Heart left ventricle (tissue), 16 donors: ENCODE measurements around the gene EIF4A3. TPM values are rescaled to one million over a fixed set of nuclear protein-coding genes. Genes with fewer than 3 reads are reported as not detected.

Experiments
- ATAC-seq, 4 donors: fragments of 200-7000 bp; cut with Tn5 transposase; one replicate each; pipeline ENCODE4 v1.9.1; 2020 to 2022; ENCODE audit warnings: moderate library complexity in 4 of 4, mild to moderate bottlenecking in 3 of 4, moderate number of reproducible peaks in 1 of 4
- DNase-seq, 5 donors: peaks; one replicate each; pipeline ENCODE4 v3.0.0-alpha.2; 2020
- H3K27ac ChIP-seq, 12 donors: fragments of 200-600 bp; sonication (generic) in 4 of 12; one replicate each; pipeline versions ENCODE4 v1.5.0 to v1.8.0; 2016 to 2022; ENCODE audit warnings: mild to moderate bottlenecking in 2 of 12
- H3K27me3 ChIP-seq, 9 donors: fragments of 200-600 bp; sonication (generic) in 2 of 9; one replicate each; pipeline versions ENCODE4 v1.5.1 to v1.8.0; 2016 to 2022; ENCODE audit warnings: mild to moderate bottlenecking in 3 of 9
- H3K36me3 ChIP-seq, 9 donors: fragments of 200-600 bp; sonication (generic) in 2 of 9; one replicate each; pipeline versions ENCODE4 v1.5.0 to v1.8.0; 2018 to 2022; ENCODE audit warnings: mild to moderate bottlenecking in 2 of 9
- H3K4me1 ChIP-seq, 12 donors: fragments of 200-600 bp; sonication (generic) in 4 of 12; one replicate each; pipeline versions ENCODE4 v1.5.0 to v1.8.0; 2016 to 2022; ENCODE audit warnings: mild to moderate bottlenecking in 3 of 12
- H3K4me3 ChIP-seq, 12 donors: fragments of 200-600 bp; sonication (generic) in 4 of 12; one replicate each; pipeline versions ENCODE4 v1.5.0 to v1.8.0; 2017 to 2022; ENCODE audit warnings: mild to moderate bottlenecking in 9 of 12, moderate library complexity in 4 of 12
- H3K9me3 ChIP-seq, 12 donors: fragments of 200-600 bp; sonication (generic) in 4 of 12; one replicate each; pipeline versions ENCODE4 v1.5.0 to v1.8.0; 2016 to 2022; ENCODE audit warnings: mild to moderate bottlenecking in 1 of 12
- CTCF ChIP-seq, 12 donors: fragments of 200-600 bp; sonication (generic) in 4 of 12; IDR thresholded peaks; one replicate each; pipeline versions ENCODE4 v1.5.0 to v1.8.0; 2018 to 2022; ENCODE audit warnings: antibody characterized with exemption in 12 of 12, mild to moderate bottlenecking in 5 of 12
- POLR2A ChIP-seq, 2 donors: fragments of 450-650 bp; IDR thresholded peaks; one replicate each; pipeline ENCODE4 v1.6.1; 2017; ENCODE audit warnings: antibody characterized with exemption in 2 of 2, mild to moderate bottlenecking in 2 of 2, moderate library complexity in 2 of 2
- WGBS, 4 donors: extraction: QIAGEN DNeasy Blood & Tissue Kit in 2 of 4; methylation state at CpG; one replicate each; pipeline versions ENCODE4 v1.1.5 to v1.1.7; 2013 to 2018; 5-methylcytosine and 5-hydroxymethylcytosine counted together
- intact Hi-C, 10 donors: fragments of 100-400 bp; cut with DNase I; formaldehyde crosslinking; loops; one replicate each; pipeline versions ENCODE4 v1.11.1 to v1.14.2; 2022
- polyA plus RNA-seq, 2 donors: library from polyadenylated mRNA; stranded (reverse); fragments of 200-250 nt; gene quantifications; one replicate each; pipeline ENCODE4 v1.2.3, GENCODE V29; 2013
- total RNA-seq, 9 donors: library from RNA; depleted of rRNA in 2 of 9; stranded (reverse); fragments of >200 nt in 2 of 9; fragmentation: NEBNext Ultra II Directional in 3 of 9; extraction: Animal tissue kit (Norgen Biotek cat#: 25700) in 3 of 9; gene quantifications; one replicate each; pipeline versions ENCODE4 v1.1.0 to v1.2.4, GENCODE V29; 2016 to 2023
- donor health status: ischemic (EF 13 %, LVEDD 7.1; RV severe dilation, severe dysfunction).
- donor health status: healthy with polysubstance abuse.
- donor health status: DM: no; HTN: yes; CAD: no.
- donor health status: DM: no; HTN: no; CAD: no.
- donor health status: ischemic (EF 25% LVEDD 6.9; RV normal size, moderate dysfunction).
- donor health status: ischemic (EF 25% LVEDD 5.7; RV mildly dilated, moderate dysfunction).
- donor health status: healthy.
- donor health status: DM: yes; HTN: yes; CAD: no.
- donor health status: ischemic (EF 35%, LVEDD 5.7; RV mildly dilated, moderate dysfunction).
- donor health status: nonischemic (EF 11% LVEDD 7.7; RV severe dilation, severe dysfunction).
- donor health status: DM: yes; HTN: yes; CAD: no.
- donor health status: PGD.
- donor health status: ischemic (EF 29% LVEDD 5.4; RV normal size, mild dysfunction).
- donor health status: nonischemic (EF 23%, LVEDD 6.1; RV moderate dilation, normal function).

The EIF4A3 gene
- total and polyA plus RNA-seq, 11 donors: 17.8 to 57.5 (median 31.6) TPM

GRCh38 chr17:80195141-80195540, 48.2 kb upstream of the EIF4A3 start:
- intact Hi-C loops: loop anchor here in 1 of 10 donors (10.0 kb wide), 1 partner anchor 50 kb away; the partner anchor contains the start of gene EIF4A3
- no peak overlapping the region for H3K27ac ChIP-seq
- no peak overlapping the region for H3K4me3 ChIP-seq
- H3K4me1 ChIP-seq: peaks cover 0 to 20% (median 10%) of the 10 kb centered on the region in 12 donors
- peaks cover 0 to 4% (median 0%) of the 10 kb centered on the region in 9 donors for H3K27me3 ChIP-seq
- DNase-seq (no peak), ATAC-seq (no peak)
- 85 to 94% (median 94%) methylated on average over 12 to 14 of the region's 14 CpGs for WGBS, 4 donors
- TF ChIP-seq POLR2A (IDR thresholded peaks at IDR 0.05) (no peak), CTCF (IDR thresholded peaks at IDR 0.05) (no peak)
- no peaks in the 10 kb centered on the region for H3K36me3 ChIP-seq
- no peaks in the 10 kb centered on the region for H3K9me3 ChIP-seq

- no peaks in the 10 kb centered on the region for H3K9me3 ChIP-seq
- peak overlapping the region in 5 of 12 donors; percentile 8 to 18 (median 14) for H3K4me3 ChIP-seq
- DNase-seq (peak in 2 of 5 donors; percentile 45 to 57), ATAC-seq (peak in 2 of 4 donors; percentile 12 to 51)
- peak overlapping the region in 6 of 12 donors; percentile 24 to 59 (median 46) for H3K27ac ChIP-seq
- H3K36me3 ChIP-seq: no peaks in the 10 kb centered on the region
- 26 to 53% (median 45%) methylated on average over 29 of the region's 29 CpGs for WGBS, 4 donors
- H3K27me3 ChIP-seq: peaks cover 0 to 4% (median 0%) of the 10 kb centered on the region in 9 donors
- H3K4me1 ChIP-seq: peaks cover 0 to 31% (median 17%) of the 10 kb centered on the region in 12 donors
- intact Hi-C loops: loop anchor here in 2 of 10 donors (5.0 to 10.0 kb wide), 2 partner anchors 45 to 47 kb away; partner anchors contain the start of gene EIF4A3 (in 2 of the 2)
- no peak for TF ChIP-seq POLR2A (IDR thresholded peaks at IDR 0.05)
- TF ChIP-seq CTCF (IDR thresholded peaks at IDR 0.05): no peak
Observed at GRCh38 chr17:80191865-80192661, 45.1 kb upstream of the EIF4A3 start.

GRCh38 chr17:80191192-80191591, 44.3 kb upstream of the EIF4A3 start:
- intact Hi-C loops: loop anchor here in 2 of 10 donors (5.0 to 10.0 kb wide), 2 partner anchors 44 to 46 kb away; partner anchors contain the start of gene EIF4A3 (in 2 of the 2)
- Histone ChIP-seq H3K27me3 (peaks cover 0 to 4% (median 0%) of the 10 kb centered on the region in 9 donors), H3K4me1 (peaks cover 0 to 31% (median 18%) of the 10 kb centered on the region in 12 donors), H3K27ac (no peak overlapping the region), H3K36me3 (no peaks in the 10 kb centered on the region), H3K9me3 (no peaks in the 10 kb centered on the region), H3K4me3 (no peak overlapping the region)
- no peak for DNase-seq
- no peak for ATAC-seq
- TF ChIP-seq CTCF (IDR thresholded peaks at IDR 0.05) (no peak), POLR2A (IDR thresholded peaks at IDR 0.05) (no peak)
- WGBS, 4 donors: 79 to 87% (median 82%) methylated on average over 14 to 20 of the region's 20 CpGs

- H3K36me3 ChIP-seq: no peaks in the 10 kb centered on the region
- peaks cover 0 to 31% (median 18%) of the 10 kb centered on the region in 12 donors for H3K4me1 ChIP-seq
- H3K27ac ChIP-seq: no peak overlapping the region
- intact Hi-C loops: loop anchor here in 2 of 10 donors (5.0 to 10.0 kb wide), 2 partner anchors 43 to 46 kb away; partner anchors contain the start of gene EIF4A3 (in 2 of the 2)
- H3K27me3 ChIP-seq: peaks cover 0 to 4% (median 0%) of the 10 kb centered on the region in 9 donors
- ATAC-seq: no peak
- no peak for DNase-seq
- TF ChIP-seq CTCF (IDR thresholded peaks at IDR 0.05) (no peak), POLR2A (IDR thresholded peaks at IDR 0.05) (no peak)
- no peak overlapping the region for H3K4me3 ChIP-seq
- WGBS, 4 donors: 92 to 97% (median 95%) methylated on average over 9 to 10 of the region's 10 CpGs
- H3K9me3 ChIP-seq: no peaks in the 10 kb centered on the region
Observed at GRCh38 chr17:80190716-80191115, 43.8 kb upstream of the EIF4A3 start.
